ENCODE data around the gene UGT1A7. TPM values are rescaled to one million over a fixed set of nuclear protein-coding genes. Genes with fewer than 3 reads are reported as not detected.

UGT1A7 gene
- not detected for total RNA-seq

GRCh38 chr2:233681521-233682099 is at the start of gene UGT1A7:
TSS of gene UGT1A7 (plus strand) at chr2:233681901. CDS start at chr2:233681938, 37 bp downstream.

GRCh38 chr2:233636306-233636705 is 45.4 kb upstream of the UGT1A7 start, which contains the start of gene UGT1A10:
TSS of gene UGT1A10 (plus strand) at chr2:233636448. CDS start at chr2:233636523, 75 bp downstream.

GRCh38 chr2:233671290-233672161 is 10.2 kb upstream of the UGT1A7 start, which contains the start of gene UGT1A9:
TSS of gene UGT1A9 (plus strand) at chr2:233671898. CDS start at chr2:233671935, 37 bp downstream.

GRCh38 chr2:233692648-233693047 is 10.9 kb downstream of the UGT1A7 start, which contains the start of gene UGT1A6:
TSS of gene UGT1A6 (plus strand) at chr2:233692890. CDS start at chr2:233693005, 115 bp downstream.

GRCh38 chr2:233712611-233713261 is 31.0 kb downstream of the UGT1A7 start, which contains the start of gene UGT1A5:
TSS of gene UGT1A5 (plus strand) at chr2:233712907. CDS start at chr2:233712992, 85 bp downstream.

GRCh38 chr2:233718552-233718951 is 36.9 kb downstream of the UGT1A7 start, which contains the start of gene UGT1A4:
TSS of gene UGT1A4 (plus strand) at chr2:233718736. CDS start at chr2:233718821, 85 bp downstream.

GRCh38 chr2:233728723-233729301 is 47.1 kb downstream of the UGT1A7 start, which contains the start of gene UGT1A3:
TSS of gene UGT1A3 (plus strand) at chr2:233729042. CDS start at chr2:233729127, 85 bp downstream.

GRCh38 chr2:233760043-233760442 is 78.3 kb downstream of the UGT1A7 start, which contains the start of gene UGT1A1:
TSS of gene UGT1A1 (plus strand) at chr2:233760270. CDS start at chr2:233760288, 18 bp downstream.

GRCh38 chr2:233778030-233778429 is 96.3 kb downstream of the UGT1A7 start, which contains the start of gene MROH2A:
TSS of gene MROH2A (plus strand) at chr2:233778330. CDS start at chr2:233779359, 1,029 bp downstream.

Other genes with a start within 250 kb of the UGT1A7 start
- gene USP40, start 115.1 kb upstream of the UGT1A7 start, total RNA-seq: 21.0 TPM
- gene UGT1A8, start 64.3 kb upstream of the UGT1A7 start, total RNA-seq: not detected
- gene UGT1A10, start 45.5 kb upstream of the UGT1A7 start, total RNA-seq: not detected
- not detected for gene UGT1A9, start 10.0 kb upstream of the UGT1A7 start, total RNA-seq
- not detected for gene UGT1A6, start 11.0 kb downstream of the UGT1A7 start, total RNA-seq
- not detected for gene UGT1A5, start 31.0 kb downstream of the UGT1A7 start, total RNA-seq
- not detected for gene UGT1A4, start 36.8 kb downstream of the UGT1A7 start, total RNA-seq
- gene UGT1A3, start 47.1 kb downstream of the UGT1A7 start, total RNA-seq: not detected
- gene UGT1A1, start 78.4 kb downstream of the UGT1A7 start, total RNA-seq: not detected
- not detected for gene MROH2A, start 96.4 kb downstream of the UGT1A7 start, total RNA-seq
- 3.8 TPM for gene HJURP, start 172.6 kb downstream of the UGT1A7 start, total RNA-seq
- not detected for gene TRPM8, start 235.5 kb downstream of the UGT1A7 start, total RNA-seq